HG03196 (cell line): ENCODE results near the gene MAP3K2.

Source experiments
- ATAC-seq: cut with Tn5 transposase; IDR thresholded peaks from one replicate; pipeline ENCODE4 v1.9.1; 2021; ENCODE audit not compliant: unreplicated experiment

Gene MAP3K2, protein sequence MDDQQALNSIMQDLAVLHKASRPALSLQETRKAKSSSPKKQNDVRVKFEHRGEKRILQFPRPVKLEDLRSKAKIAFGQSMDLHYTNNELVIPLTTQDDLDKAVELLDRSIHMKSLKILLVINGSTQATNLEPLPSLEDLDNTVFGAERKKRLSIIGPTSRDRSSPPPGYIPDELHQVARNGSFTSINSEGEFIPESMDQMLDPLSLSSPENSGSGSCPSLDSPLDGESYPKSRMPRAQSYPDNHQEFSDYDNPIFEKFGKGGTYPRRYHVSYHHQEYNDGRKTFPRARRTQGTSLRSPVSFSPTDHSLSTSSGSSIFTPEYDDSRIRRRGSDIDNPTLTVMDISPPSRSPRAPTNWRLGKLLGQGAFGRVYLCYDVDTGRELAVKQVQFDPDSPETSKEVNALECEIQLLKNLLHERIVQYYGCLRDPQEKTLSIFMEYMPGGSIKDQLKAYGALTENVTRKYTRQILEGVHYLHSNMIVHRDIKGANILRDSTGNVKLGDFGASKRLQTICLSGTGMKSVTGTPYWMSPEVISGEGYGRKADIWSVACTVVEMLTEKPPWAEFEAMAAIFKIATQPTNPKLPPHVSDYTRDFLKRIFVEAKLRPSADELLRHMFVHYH

DNA sequence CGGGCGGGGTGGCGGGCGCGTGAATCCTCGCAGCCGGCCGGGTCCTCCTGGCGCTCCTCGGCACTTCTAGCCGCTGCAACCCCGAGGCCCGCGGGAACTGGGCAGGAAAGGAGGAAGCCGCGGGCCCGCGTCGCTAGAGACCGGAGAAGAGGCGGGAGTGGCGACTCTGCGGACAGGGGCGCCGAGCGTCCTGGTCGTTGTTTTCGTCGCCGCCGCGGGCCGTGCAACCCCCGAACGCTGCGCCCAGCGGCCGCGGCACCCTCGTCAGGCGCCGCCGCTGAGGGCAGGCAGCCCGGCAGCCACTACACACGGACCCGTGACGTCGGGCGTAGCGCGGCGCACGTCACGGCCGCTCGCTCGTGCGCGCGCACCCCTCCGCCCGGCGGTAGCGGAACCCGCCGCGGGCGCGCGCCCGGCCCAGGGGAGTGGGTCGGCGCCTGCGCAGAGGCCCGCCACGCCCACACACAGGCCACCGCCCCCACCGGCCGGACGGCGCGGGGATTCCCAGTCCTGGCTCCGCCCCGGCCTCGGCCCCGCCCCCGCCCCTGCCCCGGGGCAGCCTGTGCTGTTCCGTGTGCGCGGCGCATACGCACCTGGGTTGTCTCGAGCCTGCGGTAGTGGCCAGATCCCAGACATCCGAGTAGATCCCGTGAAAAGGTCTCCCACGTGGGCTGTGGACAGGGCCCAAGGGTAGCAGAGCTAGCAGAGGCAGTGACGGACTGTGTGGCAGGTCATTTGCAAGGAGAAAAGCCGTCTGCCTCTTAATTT, at the start of gene MAP3K2:
TSS of gene MAP3K2 (minus strand) at position 321 of the 768 bp plus-strand sequence. CDS start 44,846 bp downstream, outside the sequence.
- peak; percentile 71 for ATAC-seq

DNA sequence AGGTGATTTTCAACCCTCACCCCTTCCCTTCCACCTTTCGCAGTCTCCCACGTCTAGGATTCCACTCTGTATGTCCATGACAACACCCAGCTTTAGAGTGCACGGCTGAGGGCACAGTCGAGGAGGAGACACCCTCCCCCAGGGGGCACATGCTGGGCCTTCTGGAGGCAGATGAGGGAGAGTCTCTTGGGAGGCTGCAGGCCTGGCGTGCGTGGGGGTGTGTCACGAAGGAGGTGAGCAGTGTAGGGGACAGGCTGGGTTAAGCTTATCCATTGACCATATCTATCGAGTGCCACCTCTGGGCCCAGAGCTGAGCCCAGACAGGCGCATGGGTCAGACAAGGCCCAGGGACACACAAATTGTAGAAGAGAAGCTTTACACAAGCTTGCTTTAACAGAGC, 49.3 kb upstream of the MAP3K2 start:
- no peak for ATAC-seq

DNA sequence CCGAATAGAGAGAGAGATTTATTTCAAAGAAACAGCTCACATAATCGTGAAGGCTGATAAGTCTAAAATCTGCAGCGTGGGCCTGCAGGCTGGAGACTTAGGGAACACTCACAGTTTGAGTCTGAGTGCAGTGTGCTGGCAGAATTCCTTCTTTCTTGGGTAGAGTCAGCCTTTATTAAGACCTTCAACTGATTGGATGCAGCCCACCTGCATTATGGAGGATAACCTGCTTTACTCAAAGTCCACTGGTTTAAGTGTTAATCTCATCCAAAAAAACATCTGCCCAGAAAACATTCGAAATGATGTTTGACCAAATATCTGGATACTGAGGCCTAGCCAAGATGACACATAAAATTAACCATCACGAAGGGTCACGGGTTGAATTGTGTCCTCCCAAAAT, 46.7 kb upstream of the MAP3K2 start:
- no peak for ATAC-seq

DNA sequence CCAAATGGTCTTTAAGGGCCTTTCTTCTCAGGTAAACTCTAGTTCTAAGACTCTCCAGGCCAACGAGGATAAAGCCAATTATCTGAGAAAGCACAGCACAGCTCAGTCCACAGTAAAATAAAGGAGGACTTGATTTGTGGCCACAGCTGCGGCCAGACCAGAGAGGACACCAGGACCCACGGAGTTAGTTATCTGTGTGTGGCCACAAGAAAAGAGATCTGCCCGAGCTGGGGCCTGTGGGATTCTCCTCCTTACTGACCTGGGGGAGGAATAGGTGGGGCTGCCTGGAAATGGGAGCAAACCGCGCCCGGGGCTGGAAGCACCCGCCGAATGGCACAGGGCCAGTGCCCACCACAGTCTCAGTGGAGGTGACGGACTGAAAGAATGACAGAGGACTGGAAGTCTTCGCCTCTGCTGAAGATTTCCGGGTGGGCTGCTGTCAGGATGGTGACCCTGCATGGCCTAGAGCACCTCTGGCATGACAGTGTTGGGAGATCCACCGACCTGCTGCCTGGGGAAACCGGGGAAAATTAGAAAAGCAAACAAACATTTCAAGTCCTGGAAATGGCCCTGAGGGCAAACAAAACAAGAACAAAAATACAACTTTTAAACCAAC, 43.7 kb upstream of the MAP3K2 start:
- no peak for ATAC-seq

DNA sequence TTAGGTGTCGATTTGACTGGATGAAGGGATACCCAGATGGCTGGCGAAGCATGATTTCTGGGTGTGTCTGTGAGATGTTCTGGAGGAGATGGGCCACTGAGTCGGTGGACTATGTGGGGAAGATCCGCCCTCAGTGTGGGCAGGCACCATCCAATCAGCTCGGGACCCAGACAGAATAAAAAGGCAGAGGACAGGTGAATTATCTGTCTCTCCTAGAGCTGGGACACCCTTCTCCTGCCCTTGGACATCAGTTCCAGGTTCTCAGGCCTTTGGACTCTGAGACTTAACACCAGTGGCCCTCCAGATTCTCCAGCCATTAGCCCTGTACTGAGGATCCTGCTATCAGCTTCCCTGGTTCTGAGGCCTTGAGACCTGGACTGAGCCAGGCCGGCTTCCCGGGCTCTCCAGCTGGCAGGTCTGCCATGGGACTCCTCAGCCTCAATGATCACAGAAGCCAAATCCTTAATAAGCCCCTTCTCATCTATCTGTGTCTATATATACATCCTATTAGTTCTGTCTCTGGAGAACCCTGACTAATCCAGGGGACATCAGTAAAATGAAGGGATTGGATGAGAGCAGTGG, 42.2 kb upstream of the MAP3K2 start:
- ATAC-seq = no peak

DNA sequence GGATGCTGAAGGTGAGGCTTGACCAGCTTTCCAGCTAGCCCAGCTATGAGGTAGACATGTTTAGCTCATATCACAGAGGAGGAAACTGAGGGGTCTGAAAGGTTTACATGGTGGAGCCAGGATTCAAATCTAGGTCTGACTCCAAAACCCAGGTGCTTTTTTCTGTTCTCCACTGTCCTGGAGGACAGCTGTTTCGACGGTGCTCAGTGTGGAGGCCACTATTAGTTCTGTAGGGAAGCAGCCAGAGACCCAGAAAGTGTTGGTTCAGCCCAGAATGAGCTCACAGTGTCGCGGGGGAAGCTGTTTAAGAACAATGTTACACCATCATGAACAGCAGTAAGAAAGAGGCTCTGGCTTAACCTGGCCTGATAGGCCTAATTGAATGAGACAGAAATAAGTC, 41.5 kb upstream of the MAP3K2 start:
- no peak for ATAC-seq

DNA sequence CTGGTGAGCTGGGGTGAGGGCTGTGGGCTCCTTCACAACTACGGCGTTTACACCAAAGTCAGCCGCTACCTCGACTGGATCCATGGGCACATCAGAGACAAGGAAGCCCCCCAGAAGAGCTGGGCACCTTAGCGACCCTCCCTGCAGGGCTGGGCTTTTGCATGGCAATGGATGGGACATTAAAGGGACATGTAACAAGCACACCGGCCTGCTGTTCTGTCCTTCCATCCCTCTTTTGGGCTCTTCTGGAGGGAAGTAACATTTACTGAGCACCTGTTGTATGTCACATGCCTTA, 41.0 kb upstream of the MAP3K2 start:
- no peak for ATAC-seq

DNA sequence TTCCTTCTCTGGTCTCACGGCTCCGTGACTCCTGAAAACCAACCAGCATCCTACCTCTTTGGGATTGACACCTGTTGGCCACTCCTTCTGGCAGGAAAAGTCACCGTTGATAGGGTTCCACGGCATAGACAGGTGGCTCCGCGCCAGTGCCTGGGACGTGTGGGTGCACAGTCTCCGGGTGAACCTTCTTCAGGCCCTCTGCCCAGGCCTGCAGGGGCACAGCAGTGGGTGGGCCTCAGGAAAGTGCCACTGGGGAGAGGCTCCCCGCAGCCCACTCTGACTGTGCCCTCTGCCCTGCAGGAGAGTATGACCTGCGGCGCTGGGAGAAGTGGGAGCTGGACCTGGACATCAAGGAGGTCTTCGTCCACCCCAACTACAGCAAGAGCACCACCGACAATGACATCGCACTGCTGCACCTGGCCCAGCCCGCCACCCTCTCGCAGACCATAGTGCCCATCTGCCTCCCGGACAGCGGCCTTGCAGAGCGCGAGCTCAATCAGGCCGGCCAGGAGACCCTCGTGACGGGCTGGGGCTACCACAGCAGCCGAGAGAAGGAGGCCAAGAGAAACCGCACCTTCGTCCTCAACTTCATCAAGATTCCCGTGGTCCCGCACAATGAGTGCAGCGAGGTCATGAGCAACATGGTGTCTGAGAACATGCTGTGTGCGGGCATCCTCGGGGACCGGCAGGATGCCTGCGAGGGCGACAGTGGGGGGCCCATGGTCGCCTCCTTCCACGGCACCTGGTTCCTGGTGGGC, 40.5 kb upstream of the MAP3K2 start:
- ATAC-seq = no peak

DNA sequence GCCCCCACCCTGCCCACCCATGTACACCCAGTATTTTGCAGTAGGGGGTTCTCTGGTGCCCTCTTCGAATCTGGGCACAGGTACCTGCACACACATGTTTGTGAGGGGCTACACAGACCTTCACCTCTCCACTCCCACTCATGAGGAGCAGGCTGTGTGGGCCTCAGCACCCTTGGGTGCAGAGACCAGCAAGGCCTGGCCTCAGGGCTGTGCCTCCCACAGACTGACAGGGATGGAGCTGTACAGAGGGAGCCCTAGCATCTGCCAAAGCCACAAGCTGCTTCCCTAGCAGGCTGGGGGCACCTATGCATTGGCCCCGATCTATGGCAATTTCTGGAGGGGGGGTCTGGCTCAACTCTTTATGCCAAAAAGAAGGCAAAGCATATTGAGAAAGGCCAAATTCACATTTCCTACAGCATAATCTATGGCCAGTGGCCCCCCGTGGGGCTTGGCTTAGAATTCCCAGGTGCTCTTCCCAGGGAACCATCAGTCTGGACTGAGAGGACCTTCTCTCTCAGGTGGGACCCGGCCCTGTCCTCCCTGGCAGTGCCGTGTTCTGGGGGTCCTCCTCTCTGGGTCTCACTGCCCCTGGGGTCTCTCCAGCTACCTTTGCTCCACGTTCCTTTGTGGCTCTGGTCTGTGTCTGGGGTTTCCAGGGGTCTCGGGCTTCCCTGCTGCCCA, 39.7 kb upstream of the MAP3K2 start:
- ATAC-seq = no peak

DNA sequence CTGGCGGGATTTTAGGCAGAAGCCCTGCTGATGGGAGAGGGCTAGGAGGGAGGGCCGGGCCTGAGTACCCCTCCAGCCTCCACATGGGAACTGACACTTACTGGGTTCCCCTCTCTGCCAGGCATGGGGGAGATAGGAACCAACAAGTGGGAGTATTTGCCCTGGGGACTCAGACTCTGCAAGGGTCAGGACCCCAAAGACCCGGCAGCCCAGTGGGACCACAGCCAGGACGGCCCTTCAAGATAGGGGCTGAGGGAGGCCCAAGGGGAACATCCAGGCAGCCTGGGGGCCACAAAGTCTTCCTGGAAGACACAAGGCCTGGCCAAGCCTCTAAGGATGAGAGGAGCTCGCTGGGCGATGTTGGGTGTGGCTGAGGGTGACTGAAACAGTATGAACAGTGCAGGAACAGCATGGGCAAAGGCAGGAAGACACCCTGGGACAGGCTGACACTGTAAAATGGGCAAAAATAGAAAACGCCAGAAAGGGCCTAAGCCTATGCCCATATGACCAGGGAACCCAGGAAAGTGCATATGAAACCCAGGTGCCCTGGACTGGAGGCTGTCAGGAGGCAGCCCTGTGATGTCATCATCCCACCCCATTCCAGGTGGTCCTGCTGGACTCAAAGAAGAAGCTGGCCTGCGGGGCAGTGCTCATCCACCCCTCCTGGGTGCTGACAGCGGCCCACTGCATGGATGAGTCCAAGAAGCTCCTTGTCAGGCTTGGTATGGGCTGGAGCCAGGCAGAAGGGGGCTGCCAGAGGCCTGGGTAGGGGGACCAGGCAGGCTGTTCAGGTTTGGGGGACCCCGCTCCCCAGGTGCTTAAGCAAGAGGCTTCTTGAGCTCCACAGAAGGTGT, 39.0 kb upstream of the MAP3K2 start:
- ATAC-seq = no peak

DNA sequence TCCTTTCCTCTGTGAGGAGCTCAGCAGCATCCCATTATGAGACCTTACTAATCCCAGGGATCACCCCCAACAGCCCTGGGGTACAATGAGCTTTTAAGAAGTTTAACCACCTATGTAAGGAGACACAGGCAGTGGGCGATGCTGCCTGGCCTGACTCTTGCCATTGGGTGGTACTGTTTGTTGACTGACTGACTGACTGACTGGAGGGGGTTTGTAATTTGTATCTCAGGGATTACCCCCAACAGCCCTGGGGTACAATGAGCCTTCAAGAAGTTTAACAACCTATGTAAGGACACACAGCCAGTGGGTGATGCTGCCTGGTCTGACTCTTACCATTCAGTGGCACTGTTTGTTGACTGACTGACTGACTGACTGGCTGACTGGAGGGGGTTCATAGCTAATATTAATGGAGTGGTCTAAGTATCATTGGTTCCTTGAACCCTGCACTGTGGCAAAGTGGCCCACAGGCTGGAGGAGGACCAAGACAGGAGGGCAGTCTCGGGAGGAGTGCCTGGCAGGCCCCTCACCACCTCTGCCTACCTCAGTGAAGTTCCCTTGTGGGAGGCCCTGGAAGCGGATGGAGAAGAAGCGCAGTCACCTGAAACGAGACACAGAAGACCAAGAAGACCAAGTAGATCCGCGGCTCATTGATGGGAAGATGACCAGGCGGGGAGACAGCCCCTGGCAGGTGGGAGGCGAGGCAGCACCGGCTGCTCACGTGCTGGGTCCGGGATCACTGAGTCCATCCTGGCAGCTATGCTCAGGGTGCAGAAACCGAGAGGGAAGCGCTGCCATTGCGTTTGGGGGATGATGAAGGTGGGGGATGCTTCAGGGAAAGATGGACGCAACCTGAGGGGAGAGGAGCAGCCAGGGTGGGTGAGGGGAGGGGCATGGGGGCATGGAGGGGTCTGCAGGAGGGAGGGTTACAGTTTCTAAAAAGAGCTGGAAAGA, 38.0 kb upstream of the MAP3K2 start:
- ATAC-seq = no peak

DNA sequence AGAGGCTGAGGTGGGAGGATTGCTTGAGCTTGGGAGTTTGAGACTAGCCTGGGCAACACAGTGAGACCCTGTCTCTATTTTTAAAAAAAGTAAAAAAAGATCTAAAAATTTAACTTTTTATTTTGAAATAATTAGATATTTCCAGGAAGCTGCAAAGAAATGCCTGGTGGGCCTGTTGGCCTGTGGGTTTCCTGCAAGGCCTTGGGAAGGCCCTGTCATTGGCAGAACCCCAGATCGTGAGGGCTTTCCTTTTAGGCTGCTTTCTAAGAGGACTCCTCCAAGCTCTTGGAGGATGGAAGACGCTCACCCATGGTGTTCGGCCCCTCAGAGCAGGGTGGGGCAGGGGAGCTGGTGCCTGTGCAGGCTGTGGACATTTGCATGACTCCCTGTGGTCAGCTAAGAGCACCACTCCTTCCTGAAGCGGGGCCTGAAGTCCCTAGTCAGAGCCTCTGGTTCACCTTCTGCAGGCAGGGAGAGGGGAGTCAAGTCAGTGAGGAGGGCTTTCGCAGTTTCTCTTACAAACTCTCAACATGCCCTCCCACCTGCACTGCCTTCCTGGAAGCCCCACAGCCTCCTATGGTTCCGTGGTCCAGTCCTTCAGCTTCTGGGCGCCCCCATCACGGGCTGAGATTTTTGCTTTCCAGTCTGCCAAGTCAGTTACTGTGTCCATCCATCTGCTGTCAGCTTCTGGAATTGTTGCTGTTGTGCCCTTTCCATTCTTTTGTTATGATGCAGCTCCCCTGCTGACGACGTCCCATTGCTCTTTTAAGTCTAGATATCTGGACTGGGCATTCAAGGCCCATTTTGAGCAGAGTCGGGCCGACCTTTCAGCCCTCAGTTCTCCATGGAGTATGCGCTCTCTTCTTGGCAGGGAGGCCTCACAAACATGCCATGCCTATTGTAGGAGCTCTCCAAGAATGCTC, 37.1 kb upstream of the MAP3K2 start:
- ATAC-seq = no peak

DNA sequence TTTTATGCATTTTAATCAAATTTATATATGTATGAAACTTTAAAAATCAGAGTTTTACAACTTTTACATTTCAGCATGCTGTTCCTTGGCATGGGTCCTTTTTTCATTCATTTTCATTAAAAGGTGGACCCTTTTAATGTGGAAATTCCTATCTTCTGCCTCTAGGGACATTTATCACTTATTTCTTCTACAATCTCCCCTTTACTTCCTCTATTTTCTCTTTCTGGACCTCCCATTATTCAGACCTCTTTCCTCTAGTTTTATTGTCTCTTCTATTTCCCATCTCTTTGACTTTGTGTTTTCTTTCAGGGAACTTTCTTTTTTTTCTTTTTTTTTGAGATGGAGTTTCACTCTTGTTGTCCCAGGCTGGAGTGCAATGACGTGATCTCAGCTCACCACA, 36.1 kb upstream of the MAP3K2 start:
- no peak for ATAC-seq

DNA sequence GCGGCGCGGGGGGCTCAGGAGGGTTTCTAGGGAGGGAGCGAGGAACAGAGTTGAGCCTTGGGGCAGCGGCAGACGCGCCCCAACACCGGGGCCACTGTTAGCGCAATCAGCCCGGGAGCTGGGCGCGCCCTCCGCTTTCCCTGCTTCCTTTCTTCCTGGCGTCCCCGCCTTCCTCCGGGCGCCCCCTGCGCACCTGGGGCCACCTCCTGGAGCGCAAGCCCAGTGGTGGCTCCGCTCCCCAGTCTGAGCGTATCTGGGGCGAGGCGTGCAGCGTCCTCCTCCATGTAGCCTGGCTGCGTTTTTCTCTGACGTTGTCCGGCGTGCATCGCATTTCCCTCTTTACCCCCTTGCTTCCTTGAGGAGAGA, 35.7 kb upstream of the MAP3K2 start:
- no peak for ATAC-seq

DNA sequence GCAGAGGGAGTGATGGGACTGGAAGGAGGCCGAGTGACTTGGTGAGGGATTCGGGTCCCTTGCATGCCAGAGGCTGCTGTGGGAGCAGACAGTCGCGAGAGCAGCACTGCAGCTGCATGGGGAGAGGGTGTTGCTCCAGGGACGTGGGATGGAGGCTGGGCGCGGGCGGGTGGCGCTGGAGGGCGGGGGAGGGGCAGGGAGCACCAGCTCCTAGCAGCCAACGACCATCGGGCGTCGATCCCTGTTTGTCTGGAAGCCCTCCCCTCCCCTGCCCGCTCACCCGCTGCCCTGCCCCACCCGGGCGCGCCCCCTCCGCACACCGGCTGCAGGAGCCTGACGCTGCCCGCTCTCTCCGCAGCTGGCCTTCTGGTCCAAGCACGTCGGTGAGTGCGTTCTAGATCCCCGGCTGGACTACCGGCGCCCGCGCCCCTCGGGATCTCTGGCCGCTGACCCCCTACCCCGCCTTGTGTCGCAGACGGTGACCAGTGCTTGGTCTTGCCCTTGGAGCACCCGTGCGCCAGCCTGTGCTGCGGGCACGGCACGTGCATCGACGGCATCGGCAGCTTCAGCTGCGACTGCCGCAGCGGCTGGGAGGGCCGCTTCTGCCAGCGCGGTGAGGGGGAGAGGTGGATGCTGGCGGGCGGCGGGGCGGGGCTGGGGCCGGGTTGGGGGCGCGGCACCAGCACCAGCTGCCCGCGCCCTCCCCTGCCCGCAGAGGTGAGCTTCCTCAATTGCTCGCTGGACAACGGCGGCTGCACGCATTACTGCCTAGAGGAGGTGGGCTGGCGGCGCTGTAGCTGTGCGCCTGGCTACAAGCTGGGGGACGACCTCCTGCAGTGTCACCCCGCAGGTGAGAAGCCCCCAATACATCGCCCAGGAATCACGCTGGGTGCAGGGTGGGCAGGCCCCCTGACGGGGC, 35.0 kb upstream of the MAP3K2 start:
- no peak for ATAC-seq
